OCI-LY1 (cell line): ENCODE results near the gene PYGM.

Source experiments
- H2AFZ ChIP-seq: fragments of 200-600 bp; sonication (generic), shearing (Covaris generic); 2 replicates; pipeline ENCODE4 v1.6.0; 2014; ENCODE audit warnings: antibody characterized with exemption, mild to moderate bottlenecking, low read length
- H3F3A ChIP-seq: fragments of 200-600 bp; sonication (generic), shearing (Covaris generic); 2 replicates; pipeline ENCODE4 v1.6.0; 2014; ENCODE audit warnings: mild to moderate bottlenecking, antibody characterized with exemption, low read length, moderate library complexity; ENCODE audit not compliant: insufficient read depth
- H3K27ac ChIP-seq: fragments of 200-600 bp; sonication (generic); 2 replicates; pipeline ENCODE4 v1.5.1; 2014; ENCODE audit warnings: low read length, mixed run types, mild to moderate bottlenecking, low read depth; ENCODE audit not compliant: poor library complexity, severe bottlenecking
- H3K27me3 ChIP-seq: fragments of 200-600 bp; sonication (generic); 2 replicates; pipeline ENCODE4 v1.6.0; 2014; ENCODE audit warnings: antibody characterized with exemption, mild to moderate bottlenecking, low read length, moderate library complexity; ENCODE audit not compliant: insufficient read depth
- H3K36me3 ChIP-seq: fragments of 200-600 bp; sonication (generic); 2 replicates; pipeline ENCODE4 v1.6.1; 2014; ENCODE audit warnings: mild to moderate bottlenecking, antibody characterized with exemption, low read length, moderate library complexity, mixed read lengths; ENCODE audit not compliant: insufficient read depth
- H3K4me1 ChIP-seq: fragments of 200-600 bp; sonication (generic); 2 replicates; pipeline ENCODE4 v1.5.1; 2014; ENCODE audit warnings: mild to moderate bottlenecking, low read length, moderate library complexity; ENCODE audit not compliant: insufficient read depth, severe bottlenecking
- H3K4me2 ChIP-seq: fragments of 200-600 bp; sonication (generic), shearing (Covaris generic); 2 replicates; pipeline ENCODE4 v1.6.1; 2014; ENCODE audit warnings: low read length
- H3K4me3 ChIP-seq: fragments of 200-600 bp; sonication (generic); 2 replicates; pipeline ENCODE4 v1.5.1; 2014; ENCODE audit warnings: low read length, low read depth, mild to moderate bottlenecking, mixed read lengths; ENCODE audit not compliant: poor library complexity, severe bottlenecking
- H3K79me2 ChIP-seq: fragments of 200-600 bp; shearing (Covaris generic); 2 replicates; pipeline ENCODE4 v1.6.1; 2016; ENCODE audit warnings: mixed run types, low read length, mixed read lengths; ENCODE audit not compliant: insufficient read depth
- H3K9ac ChIP-seq: fragments of 200-600 bp; sonication (generic), shearing (Covaris generic); 2 replicates; pipeline ENCODE4 v1.6.1; 2014; ENCODE audit warnings: mild to moderate bottlenecking, low read length, mixed read lengths
- H3K9me2 ChIP-seq: fragments of 200-600 bp; sonication (generic), shearing (Covaris generic); 2 replicates; pipeline ENCODE4 v1.6.1; 2014; ENCODE audit warnings: low read depth, mild to moderate bottlenecking, low read length, mixed read lengths
- H3K9me3 ChIP-seq: fragments of 200-600 bp; shearing (Covaris generic); 2 replicates; pipeline ENCODE4 v1.6.1; 2014; ENCODE audit warnings: low read length, mixed read lengths
- H4K20me1 ChIP-seq: fragments of 200-600 bp; sonication (generic), shearing (Covaris generic); 2 replicates; pipeline ENCODE4 v1.6.0; 2016; ENCODE audit warnings: mild to moderate bottlenecking, low read length; ENCODE audit not compliant: insufficient read depth
- EZH2 ChIP-seq: fragments of 200-600 bp; sonication (generic), shearing (Covaris generic); IDR thresholded peaks from 2 replicates; pipeline ENCODE4 v1.8.0; 2017; ENCODE audit warnings: borderline replicate concordance, mixed run types, mild to moderate bottlenecking, antibody characterized with exemption, low read length, moderate library complexity, mixed read lengths
- TF ChIP-seq, protein P1 (sequence below): fragments of 200-600 bp; sonication (generic), shearing (Covaris generic); IDR thresholded peaks from 2 replicates; pipeline ENCODE4 v1.5.1; 2017; ENCODE audit warnings: mild to moderate bottlenecking, antibody characterized with exemption, low read length, moderate library complexity, mixed read lengths

The PYGM gene

DNA sequence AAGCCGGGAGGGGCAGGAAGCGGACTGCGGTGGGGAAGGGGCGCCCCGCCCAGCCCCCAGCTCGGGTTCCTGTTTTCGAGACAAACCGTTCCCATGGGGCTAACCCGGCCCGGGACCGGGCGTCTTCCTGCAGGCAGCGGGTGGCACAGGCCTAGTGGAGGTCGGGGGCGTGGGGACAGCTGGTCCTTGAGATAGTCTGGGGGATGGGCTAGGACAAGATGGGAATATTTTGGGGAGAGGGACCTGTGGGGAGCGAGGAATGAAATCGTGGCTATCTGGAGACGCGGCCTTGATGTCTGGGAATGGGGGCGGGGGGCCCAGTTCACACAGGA is 14.6 kb downstream of the PYGM start:
- peak overlapping the region; percentile 60 for H3K4me3 ChIP-seq
- H3K79me2 ChIP-seq, result no peaks in the 10 kb centered on the region
- peak overlapping the region; percentile 86 for H3K4me2 ChIP-seq
- no peaks in the 10 kb centered on the region for H3F3A ChIP-seq
- H3K9me2 ChIP-seq, result no peaks in the 10 kb centered on the region
- no peaks in the 10 kb centered on the region; the same call in 1 of the 2 replicates for H3K27me3 ChIP-seq
- H3K9ac ChIP-seq, result peak overlapping the region; percentile 64
- H3K27ac ChIP-seq, result peak overlapping the region; percentile 75
- TF ChIP-seq, protein P1, sequence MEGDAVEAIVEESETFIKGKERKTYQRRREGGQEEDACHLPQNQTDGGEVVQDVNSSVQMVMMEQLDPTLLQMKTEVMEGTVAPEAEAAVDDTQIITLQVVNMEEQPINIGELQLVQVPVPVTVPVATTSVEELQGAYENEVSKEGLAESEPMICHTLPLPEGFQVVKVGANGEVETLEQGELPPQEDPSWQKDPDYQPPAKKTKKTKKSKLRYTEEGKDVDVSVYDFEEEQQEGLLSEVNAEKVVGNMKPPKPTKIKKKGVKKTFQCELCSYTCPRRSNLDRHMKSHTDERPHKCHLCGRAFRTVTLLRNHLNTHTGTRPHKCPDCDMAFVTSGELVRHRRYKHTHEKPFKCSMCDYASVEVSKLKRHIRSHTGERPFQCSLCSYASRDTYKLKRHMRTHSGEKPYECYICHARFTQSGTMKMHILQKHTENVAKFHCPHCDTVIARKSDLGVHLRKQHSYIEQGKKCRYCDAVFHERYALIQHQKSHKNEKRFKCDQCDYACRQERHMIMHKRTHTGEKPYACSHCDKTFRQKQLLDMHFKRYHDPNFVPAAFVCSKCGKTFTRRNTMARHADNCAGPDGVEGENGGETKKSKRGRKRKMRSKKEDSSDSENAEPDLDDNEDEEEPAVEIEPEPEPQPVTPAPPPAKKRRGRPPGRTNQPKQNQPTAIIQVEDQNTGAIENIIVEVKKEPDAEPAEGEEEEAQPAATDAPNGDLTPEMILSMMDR, result no peak
- no peak for TF ChIP-seq EZH2
- H4K20me1 ChIP-seq, result no peaks in the 10 kb centered on the region
- H3K36me3 ChIP-seq, result no peaks in the 10 kb centered on the region
- no peaks in the 10 kb centered on the region for H3K9me3 ChIP-seq
- peaks cover 35% of the 10 kb centered on the region for H3K4me1 ChIP-seq
- H2AFZ ChIP-seq, result no peak overlapping the region

GRCh38 chr11:64744544-64745188 is 15.1 kb downstream of the PYGM start:
- H3K36me3 ChIP-seq, result no peaks in the 10 kb centered on the region
- peak overlapping the region; percentile 78 for H3K9ac ChIP-seq
- no peaks in the 10 kb centered on the region; the same call in 1 of the 2 replicates for H3K27me3 ChIP-seq
- no peaks in the 10 kb centered on the region for H3F3A ChIP-seq
- TF ChIP-seq, protein P1, result no peak
- no peaks in the 10 kb centered on the region for H3K9me2 ChIP-seq
- peak overlapping the region; percentile 60 for H3K4me3 ChIP-seq
- H3K79me2 ChIP-seq, result no peaks in the 10 kb centered on the region
- peak overlapping the region; percentile 98 for H3K4me2 ChIP-seq
- H3K27ac ChIP-seq, result peak overlapping the region; percentile 77
- no peaks in the 10 kb centered on the region for H3K9me3 ChIP-seq
- no peak overlapping the region for H2AFZ ChIP-seq
- H4K20me1 ChIP-seq, result no peaks in the 10 kb centered on the region
- H3K4me1 ChIP-seq, result peaks cover 35% of the 10 kb centered on the region

GRCh38 chr11:64743591-64744543 is 15.9 kb downstream of the PYGM start, which contains the start of gene RASGRP2:
Gene RASGRP2 (minus strand): TSS chr11:64744142. CDS start chr11:64742866, 1,276 bp downstream.
- Histone ChIP-seq H2AFZ (no peak within 1 kb of the TSS), H3K9me2 (no peaks in the 10 kb centered on the region), H3K9me3 (no peaks in the 10 kb centered on the region), H3F3A (no peaks in the 10 kb centered on the region), H4K20me1 (no peaks in the 10 kb centered on the region), H3K36me3 (no peaks in the 10 kb centered on the region), H3K27me3 (no peaks in the 10 kb centered on the region; the same call in 1 of the 2 replicates), H3K4me3 (peak within 1 kb of the TSS; percentile 60), H3K79me2 (no peaks in the 10 kb centered on the region), H3K4me2 (peak within 1 kb of the TSS; percentile 98), H3K27ac (peak within 1 kb of the TSS; percentile 77), H3K4me1 (peaks cover 35% of the 10 kb centered on the region), H3K9ac (peak within 1 kb of the TSS; percentile 78)
- no peak for TF ChIP-seq EZH2
- TF ChIP-seq, protein P1, result peak; percentile 83
